Glutamatergic neuron (in vitro differentiated cells): ENCODE data around the gene PPP1R9B. TPM values are rescaled to one million over a fixed set of nuclear protein-coding genes. Genes with fewer than 3 reads are reported as not detected.
A peak's percentile ranks its signal among the peaks of the same experiment; 100 is the strongest.

ENCODE experiments used
- DNase-seq: peaks from one replicate; pipeline ENCODE4 v3.0.0; 2022
- H3K27ac Mint-ChIP-seq: one replicate; pipeline ENCODE4 v1.8.0; 2020; ENCODE audit warnings: mild to moderate bottlenecking, mixed read lengths, inconsistent platforms; ENCODE audit not compliant: unreplicated experiment
- H3K27me3 Mint-ChIP-seq: one replicate; pipeline ENCODE4 v1.8.0; 2020; ENCODE audit warnings: mild to moderate bottlenecking, moderate library complexity, mixed read lengths, inconsistent platforms; ENCODE audit not compliant: unreplicated experiment
- H3K36me3 Mint-ChIP-seq: one replicate; pipeline ENCODE4 v1.8.0; 2020; ENCODE audit warnings: mild to moderate bottlenecking, mixed read lengths, inconsistent platforms; ENCODE audit not compliant: unreplicated experiment
- H3K4me1 Mint-ChIP-seq: one replicate; pipeline ENCODE4 v1.8.0; 2020; ENCODE audit warnings: mild to moderate bottlenecking, low read depth, mixed read lengths, inconsistent platforms; ENCODE audit not compliant: unreplicated experiment
- H3K4me3 Mint-ChIP-seq: one replicate; pipeline ENCODE4 v1.8.0; 2020; ENCODE audit warnings: mild to moderate bottlenecking, mixed read lengths, inconsistent platforms; ENCODE audit not compliant: unreplicated experiment
- H3K9me3 Mint-ChIP-seq: one replicate; pipeline ENCODE4 v1.8.0; 2020; ENCODE audit warnings: mild to moderate bottlenecking, moderate library complexity, mixed read lengths, inconsistent platforms; ENCODE audit not compliant: unreplicated experiment
- total RNA-seq: library from RNA; stranded (reverse); fragmentation: NEBNext Ultra II Directional; extraction: Animal tissue kit (Norgen Biotek cat#: 25700); gene quantifications from one replicate; pipeline ENCODE4 v1.2.1, GENCODE V29; 2021; ENCODE audit not compliant: unreplicated experiment
- TF ChIP-seq, protein P1 (sequence below): fragments of 200-600 bp; sonication (generic); IDR thresholded peaks from one replicate; pipeline ENCODE4 v1.5.0; 2021; ENCODE audit not compliant: partially characterized antibody, unreplicated experiment

Gene PPP1R9B
- total RNA-seq, 1 donor from 2014 or later, result 74.0 TPM

DNA sequence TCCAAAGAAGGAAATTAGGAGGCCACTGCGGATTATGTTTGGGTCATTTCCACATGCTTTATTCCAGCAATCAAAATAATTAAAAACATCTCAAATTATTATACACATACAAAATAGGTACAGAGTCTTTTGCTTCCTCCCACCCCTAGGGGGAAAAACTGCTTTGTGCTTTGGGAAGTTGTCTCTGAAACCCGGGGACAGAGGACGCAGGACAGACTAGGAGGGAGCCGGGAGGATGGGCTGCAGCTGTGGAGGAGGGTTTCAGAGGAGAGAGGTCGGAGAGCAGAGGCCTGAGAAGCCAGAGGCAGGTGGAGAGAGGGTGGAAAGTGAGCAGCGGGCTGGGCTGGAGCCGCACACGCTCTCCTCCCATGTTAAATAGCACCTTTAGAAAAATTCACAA is 33.6 kb upstream of the PPP1R9B start:
- Mint-ChIP-seq H3K27ac (no peak overlapping the region), H3K9me3 (peaks cover 4% of the 10 kb centered on the region), H3K4me1 (peaks cover 18% of the 10 kb centered on the region), H3K4me3 (no peak overlapping the region), H3K27me3 (peaks cover 8% of the 10 kb centered on the region), H3K36me3 (no peaks in the 10 kb centered on the region)
- TF ChIP-seq, protein P1, sequence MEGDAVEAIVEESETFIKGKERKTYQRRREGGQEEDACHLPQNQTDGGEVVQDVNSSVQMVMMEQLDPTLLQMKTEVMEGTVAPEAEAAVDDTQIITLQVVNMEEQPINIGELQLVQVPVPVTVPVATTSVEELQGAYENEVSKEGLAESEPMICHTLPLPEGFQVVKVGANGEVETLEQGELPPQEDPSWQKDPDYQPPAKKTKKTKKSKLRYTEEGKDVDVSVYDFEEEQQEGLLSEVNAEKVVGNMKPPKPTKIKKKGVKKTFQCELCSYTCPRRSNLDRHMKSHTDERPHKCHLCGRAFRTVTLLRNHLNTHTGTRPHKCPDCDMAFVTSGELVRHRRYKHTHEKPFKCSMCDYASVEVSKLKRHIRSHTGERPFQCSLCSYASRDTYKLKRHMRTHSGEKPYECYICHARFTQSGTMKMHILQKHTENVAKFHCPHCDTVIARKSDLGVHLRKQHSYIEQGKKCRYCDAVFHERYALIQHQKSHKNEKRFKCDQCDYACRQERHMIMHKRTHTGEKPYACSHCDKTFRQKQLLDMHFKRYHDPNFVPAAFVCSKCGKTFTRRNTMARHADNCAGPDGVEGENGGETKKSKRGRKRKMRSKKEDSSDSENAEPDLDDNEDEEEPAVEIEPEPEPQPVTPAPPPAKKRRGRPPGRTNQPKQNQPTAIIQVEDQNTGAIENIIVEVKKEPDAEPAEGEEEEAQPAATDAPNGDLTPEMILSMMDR, result peak; percentile 41
- no peak for DNase-seq

DNA sequence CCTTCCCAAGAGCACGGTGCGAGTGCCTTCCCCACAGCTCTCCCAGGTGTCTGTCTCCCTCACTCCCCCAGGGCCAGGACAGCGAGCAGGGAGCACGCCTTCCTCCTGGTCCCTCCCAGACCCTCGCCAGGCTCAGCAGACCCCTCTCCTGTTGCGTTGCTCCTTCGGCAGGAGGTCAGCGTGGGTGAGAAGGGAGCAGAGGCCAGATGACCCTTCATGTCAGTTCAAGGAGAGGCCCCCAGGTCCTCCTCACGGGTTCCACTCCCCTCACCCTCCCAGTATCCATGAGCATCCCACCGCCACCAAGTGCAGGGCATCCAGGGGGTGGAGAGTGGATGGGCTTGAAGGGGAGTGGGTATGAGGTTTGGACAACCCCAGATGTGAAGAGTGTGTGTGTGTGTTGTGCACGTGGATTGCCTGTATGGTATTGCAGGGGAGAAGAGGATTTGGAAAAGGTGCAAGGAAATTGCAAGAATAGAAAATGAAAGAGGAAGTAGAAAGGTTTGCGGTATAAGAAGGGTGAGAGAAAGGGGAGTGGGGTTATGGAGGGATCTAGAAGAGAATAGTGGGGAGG is 33.0 kb upstream of the PPP1R9B start:
- Mint-ChIP-seq H3K27me3 (peaks cover 6% of the 10 kb centered on the region), H3K36me3 (no peaks in the 10 kb centered on the region), H3K4me1 (peaks cover 22% of the 10 kb centered on the region)

DNA sequence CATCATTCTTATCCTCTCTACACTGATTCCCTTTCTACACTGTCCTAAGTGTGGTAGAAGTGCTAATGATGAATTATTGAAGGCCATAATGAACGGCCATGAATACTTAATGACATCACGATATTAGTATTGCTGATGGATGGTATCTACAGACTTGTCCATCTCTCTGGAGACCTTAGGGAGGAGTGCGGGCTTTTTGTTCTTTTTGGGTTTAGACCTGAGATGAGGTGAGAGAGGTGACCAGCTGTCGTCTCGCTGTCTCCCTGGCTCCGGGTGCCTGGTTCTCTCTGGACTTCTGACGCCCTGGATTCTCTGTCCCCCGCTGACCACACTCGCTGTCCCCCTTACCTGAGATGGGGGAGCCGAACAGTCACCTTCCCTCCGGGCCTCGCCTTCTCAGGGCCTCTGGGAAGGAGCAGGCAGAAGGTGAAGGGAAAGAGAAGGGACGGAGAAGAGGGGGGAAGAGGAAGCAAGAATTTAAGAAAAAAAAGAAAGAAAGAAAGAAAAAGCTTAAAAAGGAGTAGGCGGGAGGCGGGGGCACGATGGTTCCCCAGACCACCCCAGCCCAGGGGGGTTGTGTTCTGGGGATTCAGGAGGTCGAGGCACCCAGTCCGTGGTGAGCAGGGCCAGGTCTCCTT is 32.4 kb upstream of the PPP1R9B start:
- TF ChIP-seq, protein P1, result no peak
- H3K27ac Mint-ChIP-seq, result no peak overlapping the region
- no peak overlapping the region for H3K4me3 Mint-ChIP-seq
- no peaks in the 10 kb centered on the region for H3K36me3 Mint-ChIP-seq
- DNase-seq, result no peak
- H3K27me3 Mint-ChIP-seq, result peaks cover 5% of the 10 kb centered on the region
- peaks cover 28% of the 10 kb centered on the region for H3K4me1 Mint-ChIP-seq
- H3K9me3 Mint-ChIP-seq, result peaks cover 6% of the 10 kb centered on the region

More for the DNA sequence above, 33.0 kb upstream of the PPP1R9B start:
- H3K4me3 Mint-ChIP-seq, result no peak overlapping the region
- H3K27ac Mint-ChIP-seq, result peak overlapping the region; percentile 13
- TF ChIP-seq, protein P1, result no peak
- no peak for DNase-seq
- H3K9me3 Mint-ChIP-seq, result peaks cover 6% of the 10 kb centered on the region

DNA sequence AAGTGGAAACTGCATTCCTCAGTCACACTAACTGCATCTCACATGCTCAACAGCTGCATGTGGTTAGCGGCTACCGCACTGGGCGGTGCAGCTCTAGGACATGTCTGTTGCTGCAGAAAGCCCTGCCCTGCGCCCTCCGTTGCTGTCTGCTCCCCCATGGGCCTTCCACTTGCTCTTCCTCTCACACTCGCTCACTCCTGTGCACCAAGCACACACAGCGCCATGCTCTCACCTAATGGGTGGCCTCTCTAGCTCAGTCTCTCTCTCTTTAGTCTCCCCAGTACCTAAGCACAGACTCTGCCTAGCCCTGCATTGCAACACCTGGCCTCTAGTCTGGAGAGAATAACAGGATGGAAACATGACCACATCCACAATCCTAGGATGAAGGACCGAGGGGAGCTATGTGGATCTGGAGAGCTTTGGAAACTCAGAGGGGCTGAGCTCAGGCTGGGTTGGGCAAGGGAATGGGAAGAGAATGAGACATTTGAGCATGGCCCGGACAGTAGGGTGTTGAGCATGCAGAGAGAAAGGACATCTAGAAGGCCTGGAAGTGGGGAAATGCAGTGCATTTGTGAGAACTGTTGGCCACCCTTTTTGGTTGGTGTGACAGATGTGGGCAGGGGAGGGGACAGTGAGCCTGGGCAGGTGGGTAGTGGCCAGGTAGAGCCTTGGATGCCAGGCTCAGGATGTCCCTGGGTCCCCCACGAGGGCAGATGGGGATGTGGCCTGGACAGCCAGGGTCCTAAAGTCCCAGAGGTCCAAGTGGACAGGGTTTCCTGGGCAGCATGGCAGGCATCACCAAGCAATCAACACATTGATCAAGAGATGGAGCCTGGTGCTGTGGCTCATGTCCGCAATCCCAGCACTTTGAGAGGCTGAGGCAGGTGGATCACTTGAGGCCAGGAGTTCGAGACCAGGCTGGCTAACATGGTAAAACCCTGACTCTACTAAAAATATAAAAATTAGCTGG is 31.4 kb upstream of the PPP1R9B start:
- Mint-ChIP-seq H3K4me3 (peak overlapping the region; percentile 27), H3K9me3 (peaks cover 8% of the 10 kb centered on the region), H3K4me1 (peaks cover 31% of the 10 kb centered on the region), H3K27me3 (peaks cover 5% of the 10 kb centered on the region), H3K27ac (peak overlapping the region; percentile 23), H3K36me3 (no peaks in the 10 kb centered on the region)
- DNase-seq, result no peak
- TF ChIP-seq, protein P1, result no peak

DNA sequence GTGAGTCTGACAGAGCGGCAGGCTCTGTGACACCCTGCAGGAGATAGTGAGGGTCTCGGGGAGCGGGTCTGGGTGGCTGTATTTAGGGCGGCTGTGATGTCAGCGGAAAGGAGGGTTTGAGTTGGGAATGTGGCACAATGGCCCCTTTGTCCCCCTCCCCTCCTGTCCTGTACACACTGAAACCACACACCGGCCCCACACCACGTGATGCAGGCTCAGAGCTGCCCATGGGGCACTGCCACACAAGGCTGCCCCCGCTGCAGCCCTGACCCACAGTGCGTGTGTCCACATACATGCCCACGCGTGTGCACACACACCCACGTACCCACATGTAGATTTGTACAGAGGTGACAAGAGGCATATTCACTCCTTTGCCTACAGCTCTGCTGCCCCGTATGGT is 30.7 kb upstream of the PPP1R9B start:
- TF ChIP-seq, protein P1, result no peak
- no peak for DNase-seq
- peaks cover 31% of the 10 kb centered on the region for H3K4me1 Mint-ChIP-seq
- no peak overlapping the region for H3K4me3 Mint-ChIP-seq
- H3K27me3 Mint-ChIP-seq, result peaks cover 5% of the 10 kb centered on the region
- H3K27ac Mint-ChIP-seq, result no peak overlapping the region
- peaks cover 8% of the 10 kb centered on the region for H3K9me3 Mint-ChIP-seq
- no peaks in the 10 kb centered on the region for H3K36me3 Mint-ChIP-seq
